HG03135 (cell line): Measurements from ENCODE around the gene CCDC18.
"Not testable (repeated sequence)": the region's sequence is repeated elsewhere in the genome, so short reads cannot be mapped to it uniquely, and the experiment has no call there.

ENCODE experiments used
- ATAC-seq: cut with Tn5 transposase; IDR thresholded peaks from one replicate; pipeline ENCODE4 v1.9.1; 2021; ENCODE audit warnings: mild to moderate bottlenecking, moderate library complexity; ENCODE audit not compliant: unreplicated experiment

CCDC18 gene

GRCh38 chr1:93174638-93175037, 5.9 kb upstream of the CCDC18 start:
- ATAC-seq: not testable (repeated sequence)

DNA sequence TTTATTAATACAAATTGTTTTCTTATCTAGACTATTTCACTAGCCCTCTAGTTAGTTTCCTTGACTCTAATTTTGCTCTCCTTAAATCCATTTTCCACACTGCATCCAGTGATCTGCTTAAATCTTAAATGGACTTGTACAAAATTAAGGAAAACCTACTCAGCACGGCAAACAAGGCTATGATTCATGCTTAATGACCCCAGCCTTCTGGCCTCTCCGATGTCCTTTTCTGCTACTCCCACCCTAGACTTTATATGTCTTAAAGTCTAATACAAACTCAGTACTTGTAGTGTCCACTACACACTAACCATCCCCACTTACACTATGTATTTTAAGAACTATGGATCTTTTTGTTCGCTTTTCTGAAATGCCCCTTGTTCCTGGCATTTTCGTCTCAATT, 2.5 kb upstream of the CCDC18 start:
- ATAC-seq: no peak

GRCh38 chr1:93178418-93178817, 2.1 kb upstream of the CCDC18 start:
- no peak for ATAC-seq

DNA sequence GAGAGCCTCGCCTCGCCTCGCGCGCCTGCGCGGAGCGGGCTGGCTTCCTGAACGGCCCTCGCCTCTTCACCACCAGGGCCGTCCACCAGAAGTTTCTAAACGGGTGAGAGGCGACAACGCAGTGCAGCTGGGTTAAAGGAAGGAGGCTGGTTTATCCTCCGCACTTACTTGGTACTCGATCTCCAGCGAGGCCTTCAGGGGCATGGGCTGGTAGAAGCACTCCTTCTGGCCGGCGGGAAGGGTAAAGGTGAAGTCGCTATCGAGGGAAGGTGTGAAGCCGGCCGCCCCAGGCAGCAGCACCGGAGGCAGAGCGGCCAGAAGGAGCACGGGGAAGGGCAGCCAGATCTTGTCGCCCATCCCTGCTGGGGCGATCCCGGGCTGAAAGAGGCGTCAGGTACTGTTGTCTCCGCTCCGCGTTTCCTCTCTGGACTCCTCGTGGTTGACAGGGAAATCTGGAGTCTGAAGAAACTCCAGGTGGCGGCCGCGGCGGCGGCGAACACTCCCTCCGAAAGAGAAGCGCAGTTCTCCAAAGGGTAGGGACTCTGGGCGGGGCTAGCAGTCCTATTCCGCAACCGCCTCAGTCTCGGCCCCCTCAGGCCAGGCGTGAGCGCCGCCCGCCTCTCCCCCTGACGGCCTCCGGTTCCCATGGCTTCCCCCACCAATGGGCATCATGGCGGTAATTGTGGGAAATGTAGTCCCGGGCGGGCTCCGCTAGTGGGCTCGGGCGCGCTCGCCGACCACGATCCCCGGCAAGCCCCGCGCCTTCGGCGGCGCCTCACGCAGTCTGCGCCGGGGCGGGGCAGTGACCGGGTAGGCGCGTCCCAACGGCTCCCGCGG, 420 bp upstream of the CCDC18 start, which contains the start of gene TMED5:
Gene TMED5 (minus strand): TSS at position 528 of the 837 bp plus-strand sequence. CDS start 171 bp downstream, at position 357.
- peak; percentile 81 for ATAC-seq

GRCh38 chr1:93186667-93187066, 6.1 kb downstream of the CCDC18 start:
- no peak for ATAC-seq

GRCh38 chr1:93190432-93190831, 9.9 kb downstream of the CCDC18 start:
- no peak for ATAC-seq

DNA sequence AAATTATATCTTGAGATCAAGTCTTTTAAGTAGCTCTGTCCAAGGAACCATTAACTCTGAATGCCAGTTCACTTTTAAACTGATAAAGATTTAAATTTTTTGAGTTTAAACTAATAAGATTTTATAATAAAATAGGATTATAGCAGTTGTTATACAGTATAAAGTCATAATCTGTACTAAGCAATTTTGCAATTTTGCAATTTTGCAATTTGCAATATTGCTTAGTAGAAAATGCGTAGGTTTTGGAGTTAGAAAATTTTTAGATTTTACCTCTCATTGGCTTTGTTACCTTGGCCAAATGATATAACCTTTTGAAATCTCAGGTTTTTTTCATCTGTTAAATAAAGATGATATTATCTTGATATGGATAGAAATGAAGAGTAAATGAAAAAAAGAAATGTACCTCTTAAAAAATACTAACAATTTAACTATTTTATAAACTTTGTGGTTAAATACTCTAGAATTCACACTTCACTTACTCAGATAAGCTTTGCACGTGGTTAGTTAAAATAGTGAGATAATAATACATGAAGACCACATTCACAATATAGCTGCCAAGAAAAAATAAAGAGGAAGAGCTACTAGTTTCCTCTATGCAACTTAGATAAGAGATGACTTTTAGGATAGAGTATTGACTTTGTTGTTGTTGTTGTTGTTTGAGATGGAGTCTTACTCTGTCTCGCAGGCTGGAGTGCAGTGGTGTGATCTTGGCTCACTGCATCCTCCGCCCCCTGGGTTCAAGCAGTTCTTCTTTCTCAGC, 13.9 kb downstream of the CCDC18 start:
- ATAC-seq: no peak

GRCh38 chr1:93196591-93196990, 16.1 kb downstream of the CCDC18 start:
- ATAC-seq: no peak

DNA sequence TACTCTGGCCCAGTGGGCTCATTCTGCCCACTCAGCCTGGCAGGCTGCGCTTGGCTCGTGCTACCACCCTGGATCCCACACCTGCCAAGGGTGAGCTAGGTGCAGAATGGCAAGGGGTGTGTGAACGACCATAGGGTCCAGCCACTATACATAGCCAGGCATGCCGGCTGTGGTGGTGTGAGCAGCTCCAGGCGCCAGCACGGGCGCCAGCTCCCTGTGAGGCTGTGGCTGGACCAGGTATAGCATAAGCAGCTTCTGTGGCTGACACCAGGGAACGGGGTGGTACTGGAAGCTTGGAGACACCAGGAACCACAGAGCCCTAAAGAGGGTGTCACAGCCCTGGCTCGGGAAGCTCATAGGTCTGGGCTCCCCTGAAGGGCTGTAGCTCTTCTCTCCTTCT, 18.6 kb downstream of the CCDC18 start:
- no peak for ATAC-seq

GRCh38 chr1:93200086-93200620, 19.6 kb downstream of the CCDC18 start:
- no peak for ATAC-seq

GRCh38 chr1:93200714-93201113, 20.2 kb downstream of the CCDC18 start:
- no peak for ATAC-seq

DNA sequence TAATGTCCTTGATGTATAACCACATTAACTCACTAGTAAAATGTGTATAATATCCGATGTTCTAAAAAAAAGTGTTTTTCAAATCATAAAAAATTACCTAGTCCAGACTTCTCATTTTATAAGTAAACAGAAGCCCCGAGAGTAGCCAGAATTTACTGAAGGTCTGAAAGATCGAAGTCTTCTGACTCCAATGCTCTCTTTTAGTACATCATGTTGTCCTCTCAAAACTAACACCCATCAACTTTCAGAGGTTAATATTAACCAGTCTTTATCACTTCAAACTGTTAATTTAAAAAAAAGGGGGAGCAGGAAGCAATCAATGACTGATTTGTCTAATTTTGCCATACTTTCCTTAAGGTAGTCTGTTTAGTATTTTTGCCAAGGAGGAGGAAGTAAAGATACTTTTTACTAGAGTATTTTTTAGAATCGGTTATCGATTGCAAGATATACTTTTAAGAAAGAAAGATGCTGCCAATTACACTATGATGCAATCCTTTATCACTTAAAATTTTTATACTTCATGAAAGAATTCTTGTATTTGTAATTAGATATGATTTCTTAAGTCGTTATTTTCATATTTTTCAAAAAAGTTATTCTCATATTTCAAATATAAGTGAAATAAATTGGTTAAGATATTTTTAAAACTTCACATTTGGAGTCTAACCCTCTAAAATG, 25.5 kb downstream of the CCDC18 start:
- ATAC-seq: no peak

GRCh38 chr1:93206567-93206954, 26.0 kb downstream of the CCDC18 start:
- no peak for ATAC-seq

- no peak for ATAC-seq
Observed at GRCh38 chr1:93207211-93207610, 26.7 kb downstream of the CCDC18 start.

DNA sequence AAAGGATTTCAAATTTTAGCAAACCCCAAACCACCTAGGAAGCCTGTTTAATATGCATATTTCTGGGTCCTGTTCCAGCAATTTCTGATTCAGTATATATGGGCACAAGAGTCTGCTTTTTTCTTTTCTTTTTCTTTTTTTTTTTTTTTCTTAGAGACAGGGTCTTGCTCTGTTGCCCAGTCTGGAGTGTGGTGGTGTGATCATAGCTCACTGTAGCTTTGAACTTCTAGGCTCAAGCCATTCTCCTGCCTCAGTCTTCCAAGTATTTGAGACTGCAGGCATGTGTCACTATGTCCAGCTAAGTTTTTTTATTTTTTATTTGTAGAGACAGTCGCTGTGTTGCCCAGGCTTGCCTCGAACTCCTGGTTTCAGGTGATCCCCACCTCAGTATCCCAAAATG, 34.8 kb downstream of the CCDC18 start:
- ATAC-seq: no peak

GRCh38 chr1:93219443-93219842, 38.9 kb downstream of the CCDC18 start:
- peak; percentile 60 for ATAC-seq

DNA sequence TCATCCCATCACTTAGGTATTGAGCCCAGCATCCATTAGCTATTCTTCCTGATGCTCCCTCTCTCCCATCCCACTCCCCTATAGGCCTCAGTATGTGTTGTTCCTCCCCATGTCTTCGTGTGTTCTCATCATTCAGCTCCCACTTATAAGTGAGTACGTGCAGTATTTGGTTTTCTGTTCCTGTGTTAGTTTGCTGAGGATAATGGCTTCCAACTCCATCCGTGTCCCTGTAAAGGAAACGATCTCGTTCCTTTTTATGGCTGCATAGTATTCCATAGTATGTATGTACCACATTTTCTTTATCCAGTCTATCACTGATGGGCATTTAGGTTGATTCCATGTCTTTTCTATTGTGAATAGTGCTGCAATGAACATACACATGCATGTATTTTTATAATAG, 40.2 kb downstream of the CCDC18 start:
- not testable (repeated sequence) for ATAC-seq

- ATAC-seq: no peak
Observed at GRCh38 chr1:93221913-93222312, 41.4 kb downstream of the CCDC18 start.

GRCh38 chr1:93223023-93223675, 42.6 kb downstream of the CCDC18 start:
- ATAC-seq: no peak

DNA sequence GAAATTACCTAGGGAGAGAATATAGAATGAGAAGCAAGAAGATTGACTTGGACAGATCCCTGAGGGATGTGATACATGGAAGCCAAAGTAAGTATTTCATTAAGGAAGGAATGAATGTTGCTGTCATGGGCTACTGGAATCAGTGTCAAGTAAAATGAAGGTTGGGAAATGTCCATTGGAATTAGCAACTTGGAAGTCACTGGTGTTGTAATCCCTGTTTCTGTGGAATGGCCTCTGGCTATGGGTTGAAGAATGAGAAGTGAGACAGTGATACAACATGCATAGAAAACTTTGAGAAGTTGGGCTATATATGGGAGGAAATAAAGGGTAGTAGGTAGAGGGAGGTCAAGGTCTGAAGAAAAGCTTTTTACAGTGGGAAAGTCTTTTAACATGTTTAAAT, 54.7 kb downstream of the CCDC18 start:
- ATAC-seq: no peak

DNA sequence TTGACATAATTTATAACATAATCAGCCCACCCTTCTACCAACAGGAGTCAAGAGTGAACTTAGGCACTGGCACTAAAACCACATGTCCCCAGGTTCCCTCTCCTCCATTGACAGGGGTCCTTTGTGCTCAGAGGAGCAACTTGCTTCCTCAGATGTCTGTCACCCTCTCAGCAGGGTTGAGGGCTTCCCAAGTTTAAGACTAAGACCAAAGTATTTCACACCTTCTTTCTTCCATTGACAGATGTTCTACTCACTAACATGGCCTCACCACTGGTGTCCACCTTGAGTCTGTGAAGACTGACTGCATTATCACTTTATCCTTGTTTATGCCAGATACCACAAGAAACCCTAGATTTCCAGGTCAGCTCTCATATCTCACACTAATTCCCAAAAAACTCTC, 56.5 kb downstream of the CCDC18 start:
- ATAC-seq: no peak
